Bronchial epithelial cell (primary cell): ENCODE data around the gene RIN1. TPM values are rescaled to one million over a fixed set of nuclear protein-coding genes. Genes with fewer than 3 reads are reported as not detected.

Experiments used
- DNase-seq: peaks from one replicate; pipeline ENCODE4 v3.0.0-alpha.2; 2010; ENCODE audit warnings: low read depth
- FAIRE-seq: peaks from 2 replicates; lab custom pipeline; 2011; peaks lifted over from hg19 to GRCh38; lab: Jason Lieb, UNC
- H3K27me3 ChIP-seq: 2 replicates; pipeline ENCODE4 v1.5.1; 2011; ENCODE audit warnings: low read length; ENCODE audit not compliant: control insufficient read depth, insufficient read depth
- H3K36me3 ChIP-seq: 2 replicates; pipeline ENCODE4 v1.5.1; 2011; ENCODE audit warnings: low read length; ENCODE audit not compliant: control insufficient read depth, insufficient read depth
- H3K4me3 ChIP-seq: 2 replicates; pipeline ENCODE4 v1.5.1; 2011; ENCODE audit warnings: mild to moderate bottlenecking, low read depth, low read length, control low read depth
- total RNA-seq: library from RNA; depleted of rRNA; stranded (reverse); fragments of >200 nt; gene quantifications from 2 replicates; pipeline ENCODE4 v1.2.1, GENCODE V29; 2014
- TF ChIP-seq, protein P1 (sequence below): IDR thresholded peaks from 2 replicates; pipeline ENCODE4 v1.5.1; 2011; ENCODE audit warnings: mild to moderate bottlenecking, moderate library complexity, low read length, control low read depth, inconsistent platforms; ENCODE audit not compliant: insufficient read depth, severe bottlenecking

Gene RIN1
- total RNA-seq, 1 donor from 2014 or later: 19.0 TPM

GRCh38 chr11:66297610-66298009 lies 38.6 kb downstream of the RIN1 start:
- no peaks in the 10 kb centered on the region for H3K36me3 ChIP-seq
- DNase-seq: no peak
- no peak for FAIRE-seq
- TF ChIP-seq, protein P1, sequence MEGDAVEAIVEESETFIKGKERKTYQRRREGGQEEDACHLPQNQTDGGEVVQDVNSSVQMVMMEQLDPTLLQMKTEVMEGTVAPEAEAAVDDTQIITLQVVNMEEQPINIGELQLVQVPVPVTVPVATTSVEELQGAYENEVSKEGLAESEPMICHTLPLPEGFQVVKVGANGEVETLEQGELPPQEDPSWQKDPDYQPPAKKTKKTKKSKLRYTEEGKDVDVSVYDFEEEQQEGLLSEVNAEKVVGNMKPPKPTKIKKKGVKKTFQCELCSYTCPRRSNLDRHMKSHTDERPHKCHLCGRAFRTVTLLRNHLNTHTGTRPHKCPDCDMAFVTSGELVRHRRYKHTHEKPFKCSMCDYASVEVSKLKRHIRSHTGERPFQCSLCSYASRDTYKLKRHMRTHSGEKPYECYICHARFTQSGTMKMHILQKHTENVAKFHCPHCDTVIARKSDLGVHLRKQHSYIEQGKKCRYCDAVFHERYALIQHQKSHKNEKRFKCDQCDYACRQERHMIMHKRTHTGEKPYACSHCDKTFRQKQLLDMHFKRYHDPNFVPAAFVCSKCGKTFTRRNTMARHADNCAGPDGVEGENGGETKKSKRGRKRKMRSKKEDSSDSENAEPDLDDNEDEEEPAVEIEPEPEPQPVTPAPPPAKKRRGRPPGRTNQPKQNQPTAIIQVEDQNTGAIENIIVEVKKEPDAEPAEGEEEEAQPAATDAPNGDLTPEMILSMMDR: no peak
- peaks cover 4% of the 10 kb centered on the region for H3K27me3 ChIP-seq
- no peak overlapping the region for H3K4me3 ChIP-seq

- no peak for FAIRE-seq
- DNase-seq: no peak
- TF ChIP-seq, protein P1: no peak
Measured at GRCh38 chr11:66294626-66295620, 41.3 kb downstream of the RIN1 start.

DNA sequence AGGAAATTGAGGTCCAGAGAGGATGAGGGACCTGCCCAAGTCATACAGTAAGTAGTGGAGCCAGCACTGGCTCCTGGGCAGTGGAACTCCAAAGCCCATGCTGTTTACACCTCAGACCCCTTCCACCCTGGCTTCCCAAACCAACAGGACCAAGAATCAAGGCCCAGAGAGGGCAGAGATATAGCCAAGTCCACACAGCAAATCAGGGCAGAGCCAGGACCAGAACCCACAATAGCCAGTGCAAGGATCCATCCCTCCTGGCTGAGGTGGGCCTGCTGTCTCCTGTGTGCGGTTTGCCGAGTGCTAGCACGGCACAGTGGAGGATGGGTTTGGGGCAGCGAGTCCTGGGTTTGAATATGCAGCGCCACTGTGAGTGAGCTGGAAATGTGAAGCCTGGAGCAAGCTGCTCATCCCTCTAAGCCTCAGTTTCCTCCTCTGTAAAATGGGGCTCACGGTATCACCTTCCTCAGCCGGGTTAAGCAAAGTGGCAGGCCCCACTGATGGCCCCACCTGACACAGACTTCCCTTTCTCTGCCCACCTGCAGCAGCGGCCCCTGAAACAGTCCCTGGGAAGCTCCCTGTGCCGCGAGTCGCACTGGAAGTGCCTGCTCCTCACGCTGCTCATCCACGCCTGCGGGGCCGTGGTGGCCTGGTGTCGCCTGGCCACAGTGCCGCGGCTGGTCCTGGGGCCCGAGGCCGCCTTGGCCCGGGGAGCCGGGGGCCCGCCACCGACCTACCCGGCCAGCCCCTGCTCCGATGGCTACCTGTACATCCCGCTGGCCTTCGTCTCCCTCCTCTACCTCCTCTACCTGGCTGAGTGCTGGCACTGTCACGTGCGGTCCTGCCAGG lies 42.2 kb downstream of the RIN1 start:
- Histone ChIP-seq H3K27me3 (peaks cover 9% of the 10 kb centered on the region), H3K4me3 (no peak overlapping the region), H3K36me3 (no peaks in the 10 kb centered on the region)
- TF ChIP-seq, protein P1: no peak
- FAIRE-seq (no peak), DNase-seq (no peak)

More at GRCh38 chr11:66294626-66295620, 41.3 kb downstream of the RIN1 start:
- no peak overlapping the region for H3K4me3 ChIP-seq
- H3K27me3 ChIP-seq: peaks cover 9% of the 10 kb centered on the region
- no peaks in the 10 kb centered on the region for H3K36me3 ChIP-seq

DNA sequence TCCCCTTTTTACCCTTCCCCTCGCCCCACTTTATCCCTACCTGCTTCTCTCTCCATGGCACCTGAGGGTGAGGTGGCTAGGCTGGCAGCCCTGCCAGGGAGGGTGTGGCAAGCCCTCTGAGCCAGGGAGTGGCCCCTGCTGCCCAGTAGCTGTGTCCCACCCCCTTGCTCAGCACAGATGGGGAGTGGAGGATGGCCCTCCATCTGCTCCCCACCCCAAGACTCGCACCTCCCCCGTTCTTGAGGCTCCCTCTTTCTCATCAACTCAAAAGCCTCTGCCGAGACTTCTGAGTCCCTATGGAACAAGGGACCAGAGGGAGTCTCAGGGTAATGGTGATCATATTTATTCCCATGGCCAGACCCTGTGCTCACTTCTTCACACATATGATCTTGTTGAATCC lies 42.9 kb downstream of the RIN1 start:
- Histone ChIP-seq H3K36me3 (no peaks in the 10 kb centered on the region), H3K4me3 (no peak overlapping the region), H3K27me3 (peaks cover 9% of the 10 kb centered on the region)
- FAIRE-seq: no peak
- DNase-seq: no peak
- TF ChIP-seq, protein P1: no peak

GRCh38 chr11:66292543-66293332 lies 43.5 kb downstream of the RIN1 start:
- peak; percentile 58 for FAIRE-seq

More at GRCh38 chr11:66292543-66293332, 43.5 kb downstream of the RIN1 start:
- no peak overlapping the region for H3K4me3 ChIP-seq
- no peak for DNase-seq
- H3K36me3 ChIP-seq: peaks cover 1% of the 10 kb centered on the region
- TF ChIP-seq, protein P1: no peak
- peaks cover 9% of the 10 kb centered on the region for H3K27me3 ChIP-seq
